Sigmoid colon (tissue), 7 donors: Measurements from ENCODE around the gene DGLUCY. TPM values are rescaled to one million over a fixed set of nuclear protein-coding genes. Genes with fewer than 3 reads are reported as not detected.
"Not testable (repeated sequence)": the region's sequence is repeated elsewhere in the genome, so short reads cannot be mapped to it uniquely, and the experiment has no call there.

Experiments
- DNase-seq: peaks from one replicate; pipeline ENCODE4 v3.0.0-alpha.2; 2019
- H3K27ac ChIP-seq, 4 donors: fragments of 200-600 bp; sonication (generic); one replicate each; pipeline ENCODE4 v1.5.1; 2016 to 2019; ENCODE audit warnings: mild to moderate bottlenecking in 1 of 4
- H3K27me3 ChIP-seq, 3 donors: fragments of 200-600 bp; sonication (generic); one replicate each; pipeline ENCODE4 v1.5.1; 2019; ENCODE audit warnings: mild to moderate bottlenecking in 1 of 3
- H3K36me3 ChIP-seq, 4 donors: fragments of 200-600 bp; sonication (generic); one replicate each; pipeline ENCODE4 v1.5.1; 2016 to 2019
- H3K4me1 ChIP-seq, 4 donors: fragments of 200-600 bp; sonication (generic); one replicate each; pipeline ENCODE4 v1.5.1; 2017 to 2019
- H3K4me3 ChIP-seq, 4 donors: fragments of 200-600 bp; sonication (generic); one replicate each; pipeline ENCODE4 v1.5.1; 2017 to 2019; ENCODE audit warnings: mild to moderate bottlenecking in 2 of 4, moderate library complexity in 1 of 4
- H3K9me3 ChIP-seq, 4 donors: fragments of 200-600 bp in 3 of 4; sonication (generic) in 3 of 4; one replicate each; pipeline versions ENCODE4 v1.5.1 to v1.6.1; 2013 to 2019
- CTCF ChIP-seq, 4 experiments: fragments of 450-650 bp in 3 of 4; fragments of 200-600 bp in 1 of 4; IDR thresholded peaks; one replicate each; pipeline ENCODE4 v1.5.1; 2016 to 2019; ENCODE audit warnings: antibody characterized with exemption in 4 of 4, mild to moderate bottlenecking in 3 of 4, moderate library complexity in 2 of 4
- EP300 ChIP-seq, 4 donors: sonication (generic); formaldehyde crosslinking; IDR thresholded peaks; one replicate each; pipeline ENCODE4 v1.6.1; 2017; ENCODE audit warnings: antibody characterized with exemption in 4 of 4
- POLR2A ChIP-seq, 2 donors: fragments of 450-650 bp; IDR thresholded peaks; one replicate each; pipeline ENCODE4 v1.6.1; 2016; ENCODE audit warnings: antibody characterized with exemption in 2 of 2, mild to moderate bottlenecking in 2 of 2, moderate library complexity in 2 of 2
- POLR2AphosphoS5 ChIP-seq, 4 donors: sonication (generic); formaldehyde crosslinking; IDR thresholded peaks; one replicate each; pipeline ENCODE4 v1.6.1; 2017; ENCODE audit warnings: antibody characterized with exemption in 4 of 4
- WGBS, 2 donors: extraction: QIAGEN DNeasy Blood & Tissue Kit; methylation state at CpG; one replicate each; pipeline ENCODE4 v1.1.7; 2013; 5-methylcytosine and 5-hydroxymethylcytosine counted together
- intact Hi-C: fragments of 100-400 bp; cut with DNase I; formaldehyde crosslinking; loops from one replicate; pipeline ENCODE4 v1.15.1; 2023
- polyA plus RNA-seq, 3 donors: library from polyadenylated mRNA; stranded (reverse); fragments of 200-250 nt; gene quantifications; one replicate each; pipeline ENCODE4 v1.2.3, GENCODE V29; 2013
- total RNA-seq, 4 donors: library from RNA; depleted of rRNA; stranded (reverse); fragments of >200 nt; gene quantifications; one replicate each; pipeline ENCODE4 v1.1.0, GENCODE V29; 2016
- donor health status: healthy with polysubstance abuse.
- donor health status: Bipolar disorder and iron deficiency.
- donor health status: healthy.

Gene DGLUCY
- total and polyA plus RNA-seq, 7 donors, result 14.4 to 99.4 (median 49.8) TPM

- Histone ChIP-seq H3K9me3 (no peaks in the 10 kb centered on the region), H3K4me3 (peak overlapping the region in 1 of 4 donors; percentile 29), H3K36me3 (no peaks in the 10 kb centered on the region), H3K4me1 (peaks cover 0 to 12% (median 5%) of the 10 kb centered on the region in 4 donors), H3K27ac (peak overlapping the region in 2 of 4 donors; percentile 15 to 59), H3K27me3 (no peaks in the 10 kb centered on the region)
- WGBS, 2 donors, result 76 to 81% methylated on average over 6 of the region's 6 CpGs
- DNase-seq, result no peak
- intact Hi-C loops, result no loop called here
- TF ChIP-seq POLR2AphosphoS5 (IDR thresholded peaks at IDR 0.05) (no peak), POLR2A (IDR thresholded peaks at IDR 0.05) (no peak), CTCF (IDR thresholded peaks at IDR 0.05) (no peak), EP300 (IDR thresholded peaks at IDR 0.05) (no peak)
These were observed 129.2 kb downstream of the DGLUCY start for GRCh38 chr14:91243074-91243471.

DNA sequence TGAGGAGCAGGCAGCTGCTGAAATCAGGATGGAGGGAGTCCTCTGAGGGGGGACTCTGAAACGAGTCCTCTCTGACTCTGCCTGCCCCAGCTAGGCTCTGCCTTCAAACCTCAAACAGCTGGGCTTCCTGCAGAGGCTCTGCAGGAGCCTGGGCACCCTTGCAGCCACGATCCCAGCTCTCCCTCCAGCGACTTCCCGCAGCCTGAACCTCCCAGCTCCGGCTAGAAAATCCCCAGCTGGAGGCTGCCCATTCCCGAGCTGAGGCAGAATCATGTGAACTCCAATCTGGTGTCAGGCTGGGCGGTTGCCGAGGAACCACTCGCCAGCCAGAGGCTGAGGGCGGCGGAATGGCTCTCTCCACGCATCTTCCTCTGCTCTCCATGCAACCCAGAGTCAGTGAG lies 130.6 kb downstream of the DGLUCY start, which contains the start of gene GPR68:
Gene GPR68 (minus strand): TSS at position 204 of the 401 bp plus-strand sequence. CDS start 9,654 bp downstream, outside the sequence.
- peak within 1 kb of the TSS in 2 of 4 donors; percentile 44 to 59 for H3K27ac ChIP-seq

GRCh38 chr14:91245029-91245428 lies 131.2 kb downstream of the DGLUCY start:
- intact Hi-C loops, result no loop called here
- H3K36me3 ChIP-seq, result no peaks in the 10 kb centered on the region
- peak overlapping the region in 2 of 4 donors; percentile 30 to 59 for H3K27ac ChIP-seq
- 71 to 74% methylated on average over 9 of the region's 9 CpGs for WGBS, 2 donors
- H3K4me3 ChIP-seq, result peak overlapping the region in 1 of 4 donors; percentile 29
- H3K9me3 ChIP-seq, result no peaks in the 10 kb centered on the region
- H3K27me3 ChIP-seq, result no peaks in the 10 kb centered on the region
- no peak for TF ChIP-seq POLR2A (IDR thresholded peaks at IDR 0.05)
- no peak for TF ChIP-seq POLR2AphosphoS5 (IDR thresholded peaks at IDR 0.05)
- TF ChIP-seq CTCF (IDR thresholded peaks at IDR 0.05), result no peak
- TF ChIP-seq EP300 (IDR thresholded peaks at IDR 0.05), result no peak
- no peak for DNase-seq
- peaks cover 0 to 12% (median 5%) of the 10 kb centered on the region in 4 donors for H3K4me1 ChIP-seq

More for the DNA sequence above, 130.6 kb downstream of the DGLUCY start, which contains the start of gene GPR68:
- Histone ChIP-seq H3K4me1 (peaks cover 0 to 12% (median 5%) of the 10 kb centered on the region in 4 donors), H3K27me3 (no peaks in the 10 kb centered on the region), H3K9me3 (no peaks in the 10 kb centered on the region), H3K4me3 (peak within 1 kb of the TSS in 1 of 4 donors; percentile 29), H3K36me3 (no peaks in the 10 kb centered on the region)
- intact Hi-C loops, result no loop called here
- DNase-seq, result peak; percentile 84
- 21 to 49% methylated on average over 12 of the region's 12 CpGs for WGBS, 2 donors
- no peak for TF ChIP-seq CTCF (IDR thresholded peaks at IDR 0.05)
- no peak for TF ChIP-seq EP300 (IDR thresholded peaks at IDR 0.05)
- TF ChIP-seq POLR2A (IDR thresholded peaks at IDR 0.05), result no peak
- TF ChIP-seq POLR2AphosphoS5 (IDR thresholded peaks at IDR 0.05), result no peak

- H3K36me3 ChIP-seq, intact Hi-C loops, H3K27ac ChIP-seq, H3K27me3 ChIP-seq, H3K9me3 ChIP-seq, H3K4me3 ChIP-seq, DNase-seq: not testable (repeated sequence)
- 90 to 94% methylated on average over 8 of the region's 8 CpGs for WGBS, 2 donors
- peaks cover 0 to 15% (median 5%) of the 10 kb centered on the region in 4 donors for H3K4me1 ChIP-seq
These were observed 131.7 kb downstream of the DGLUCY start for GRCh38 chr14:91245616-91246015.

DNA sequence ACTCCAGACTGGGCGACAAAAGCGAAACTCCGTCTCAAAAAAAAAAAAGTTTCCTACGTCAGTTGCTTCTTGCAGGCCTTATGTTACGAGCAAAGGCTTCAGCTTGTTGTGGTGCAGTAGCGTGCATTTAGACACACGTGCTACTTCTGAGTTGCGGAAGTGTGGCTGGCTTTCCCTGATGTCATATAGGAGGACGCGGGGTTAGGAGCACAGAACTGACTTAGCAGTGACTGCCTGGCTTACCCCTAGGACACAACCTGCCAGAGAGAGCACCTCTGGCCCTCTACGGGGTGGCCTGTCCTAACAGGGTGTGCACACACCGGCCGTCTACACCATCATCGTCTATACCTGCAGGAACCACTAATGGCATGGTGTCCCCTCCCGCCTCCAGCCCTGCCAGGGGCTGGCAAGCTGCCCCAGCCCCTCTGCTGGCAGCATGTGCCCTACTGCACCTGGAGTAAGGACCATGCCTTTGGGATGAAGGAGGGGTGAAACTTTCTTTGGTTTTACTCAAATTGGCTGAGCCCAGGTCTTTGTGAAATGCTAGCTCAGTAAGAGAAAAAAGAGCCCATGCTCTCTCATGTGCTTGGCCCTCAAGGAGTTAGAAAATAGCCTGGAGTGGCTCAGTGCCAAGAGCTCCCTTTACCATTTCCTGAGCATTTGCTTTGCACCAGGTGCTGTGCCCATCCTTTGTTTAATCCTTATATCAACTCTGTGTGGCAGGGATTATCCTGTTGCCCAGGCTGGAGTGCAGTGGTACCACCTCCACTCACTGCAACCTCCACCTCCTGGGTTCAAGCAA lies 132.4 kb downstream of the DGLUCY start:
- intact Hi-C loops, result no loop called here
- no peak for TF ChIP-seq POLR2A (IDR thresholded peaks at IDR 0.05)
- no peak for TF ChIP-seq CTCF (IDR thresholded peaks at IDR 0.05)
- TF ChIP-seq EP300 (IDR thresholded peaks at IDR 0.05), result no peak
- no peak for TF ChIP-seq POLR2AphosphoS5 (IDR thresholded peaks at IDR 0.05)
- H3K27me3 ChIP-seq, result no peaks in the 10 kb centered on the region
- no peak overlapping the region for H3K4me3 ChIP-seq
- no peak for DNase-seq
- H3K36me3 ChIP-seq, result no peaks in the 10 kb centered on the region
- 80 to 88% methylated on average over 15 of the region's 15 CpGs for WGBS, 2 donors
- no peak overlapping the region for H3K27ac ChIP-seq
- no peaks in the 10 kb centered on the region for H3K9me3 ChIP-seq
- H3K4me1 ChIP-seq, result peaks cover 0 to 15% (median 5%) of the 10 kb centered on the region in 4 donors
